Right lobe of liver (tissue), 6 donors: ENCODE data around the gene CNOT6L. TPM values are rescaled to one million over a fixed set of nuclear protein-coding genes. Genes with fewer than 3 reads are reported as not detected.

ENCODE experiments used
- ATAC-seq, 4 donors: fragments of 200-7000 bp; cut with Tn5 transposase; one replicate each; pipeline ENCODE4 v1.9.1; 2020; ENCODE audit warnings: mild to moderate bottlenecking in 4 of 4, moderate library complexity in 4 of 4
- DNase-seq, 3 donors: peaks; one replicate each; pipeline ENCODE4 v3.0.0-alpha.2; 2020
- H3K27ac ChIP-seq, 3 donors: fragments of 200-600 bp; one replicate each; pipeline ENCODE4 v1.8.0; 2022
- H3K27me3 ChIP-seq, 2 donors: fragments of 200-600 bp; one replicate each; pipeline ENCODE4 v1.8.0; 2022
- H3K36me3 ChIP-seq, 4 donors: fragments of 200-600 bp; sonication (generic) in 1 of 4; one replicate each; pipeline versions ENCODE4 v1.5.1 to v1.8.0; 2017 to 2022; ENCODE audit warnings: control low read depth in 1 of 4
- H3K4me1 ChIP-seq, 4 donors: fragments of 200-600 bp; sonication (generic) in 1 of 4; one replicate each; pipeline versions ENCODE4 v1.5.1 to v1.8.0; 2017 to 2022; ENCODE audit warnings: control low read depth in 1 of 4
- H3K4me3 ChIP-seq, 3 donors: fragments of 200-600 bp; one replicate each; pipeline ENCODE4 v1.8.0; 2022
- H3K9me3 ChIP-seq, 4 donors: fragments of 200-600 bp; sonication (generic) in 1 of 4; one replicate each; pipeline versions ENCODE4 v1.5.1 to v1.8.0; 2017 to 2022; ENCODE audit warnings: control low read depth in 1 of 4
- POLR2A ChIP-seq: fragments of 450-650 bp; IDR thresholded peaks from one replicate; pipeline ENCODE4 v1.6.1; 2017; ENCODE audit warnings: antibody characterized with exemption, mild to moderate bottlenecking
- WGBS: methylation state at CpG from one replicate; pipeline ENCODE4 v1.1.6; 2018; ENCODE audit warnings: low coverage, low lambda C conversion rate; ENCODE audit not compliant: insufficient coverage; ENCODE audit errors: missing lambda C conversion rate; 5-methylcytosine and 5-hydroxymethylcytosine counted together
- intact Hi-C, 2 donors: fragments of 100-400 bp; cut with DNase I; formaldehyde crosslinking; loops; one replicate each; pipeline versions ENCODE4 v1.11.2 to v1.14.1; 2022
- total RNA-seq, 6 experiments: library from RNA; depleted of rRNA in 2 of 6; stranded (reverse); fragments of >200 nt in 2 of 6; fragmentation: NEBNext Ultra II Directional in 3 of 6; extraction: Animal tissue kit (Norgen Biotek cat#: 25700) in 3 of 6; gene quantifications; one replicate each; pipeline versions ENCODE4 v1.1.0 to v1.2.4, GENCODE V29; 2016 to 2023
- TF ChIP-seq, protein P1 (sequence below), 4 donors: fragments of 200-600 bp in 3 of 4; fragments of 450-650 bp in 1 of 4; IDR thresholded peaks; one replicate each; pipeline versions ENCODE4 v1.5.1 to v1.8.0; 2016 to 2022; ENCODE audit warnings: antibody characterized with exemption in 4 of 4, mild to moderate bottlenecking in 2 of 4
- donor health status: DM: no; HTN: yes; CAD: no.
- donor health status: DM: no; HTN: no; CAD: no.
- donor health status: DM: no; HTN: no; CAD: no.
- donor health status: DM: no; HTN: yes; CAD: no.
- donor health status: DM: no; HTN: yes; CAD: no.

Gene CNOT6L
- total RNA-seq, 6 experiments from 2014 or later: 9.1 to 38.1 (median 25.0) TPM

DNA sequence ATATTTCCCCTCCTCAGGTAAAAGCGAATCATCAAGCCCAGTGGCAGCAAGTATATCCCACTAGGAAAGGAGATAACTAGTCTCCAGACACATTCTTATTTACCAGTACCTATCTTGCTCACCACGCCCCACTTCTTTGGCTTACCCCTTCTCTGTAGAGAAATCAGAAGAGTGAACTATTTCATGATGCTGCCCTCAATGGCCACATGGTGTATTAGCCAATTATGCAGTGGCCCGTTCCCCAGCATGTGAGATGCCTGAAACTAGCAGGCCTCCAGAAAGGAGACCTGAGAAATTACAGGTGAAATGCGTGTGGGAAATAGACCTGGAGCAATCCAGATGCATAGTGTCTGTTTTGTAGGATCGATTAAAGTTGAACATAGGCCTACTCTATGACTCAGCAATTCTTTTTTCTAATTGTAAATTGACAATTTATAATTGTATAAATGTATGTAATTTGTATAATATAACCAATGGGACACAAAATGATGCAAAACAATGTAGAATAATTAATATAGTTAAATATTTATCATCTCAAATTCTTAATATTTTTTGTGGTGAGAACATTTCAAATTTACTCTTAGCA is 126.2 kb downstream of the CNOT6L start:
- Histone ChIP-seq H3K9me3 (no peaks in the 10 kb centered on the region), H3K27ac (no peak overlapping the region), H3K4me1 (peaks cover 0 to 9% (median 3%) of the 10 kb centered on the region in 4 donors), H3K4me3 (no peak overlapping the region), H3K36me3 (no peaks in the 10 kb centered on the region), H3K27me3 (no peaks in the 10 kb centered on the region)
- intact Hi-C loops: no loop called here
- DNase-seq (no peak), ATAC-seq (no peak)
- TF ChIP-seq POLR2A: no peak
- TF ChIP-seq, protein P1, sequence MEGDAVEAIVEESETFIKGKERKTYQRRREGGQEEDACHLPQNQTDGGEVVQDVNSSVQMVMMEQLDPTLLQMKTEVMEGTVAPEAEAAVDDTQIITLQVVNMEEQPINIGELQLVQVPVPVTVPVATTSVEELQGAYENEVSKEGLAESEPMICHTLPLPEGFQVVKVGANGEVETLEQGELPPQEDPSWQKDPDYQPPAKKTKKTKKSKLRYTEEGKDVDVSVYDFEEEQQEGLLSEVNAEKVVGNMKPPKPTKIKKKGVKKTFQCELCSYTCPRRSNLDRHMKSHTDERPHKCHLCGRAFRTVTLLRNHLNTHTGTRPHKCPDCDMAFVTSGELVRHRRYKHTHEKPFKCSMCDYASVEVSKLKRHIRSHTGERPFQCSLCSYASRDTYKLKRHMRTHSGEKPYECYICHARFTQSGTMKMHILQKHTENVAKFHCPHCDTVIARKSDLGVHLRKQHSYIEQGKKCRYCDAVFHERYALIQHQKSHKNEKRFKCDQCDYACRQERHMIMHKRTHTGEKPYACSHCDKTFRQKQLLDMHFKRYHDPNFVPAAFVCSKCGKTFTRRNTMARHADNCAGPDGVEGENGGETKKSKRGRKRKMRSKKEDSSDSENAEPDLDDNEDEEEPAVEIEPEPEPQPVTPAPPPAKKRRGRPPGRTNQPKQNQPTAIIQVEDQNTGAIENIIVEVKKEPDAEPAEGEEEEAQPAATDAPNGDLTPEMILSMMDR (IDR thresholded peaks at IDR 0.05): no peak
- 94% methylated on average over 5 of the region's 5 CpGs for WGBS

DNA sequence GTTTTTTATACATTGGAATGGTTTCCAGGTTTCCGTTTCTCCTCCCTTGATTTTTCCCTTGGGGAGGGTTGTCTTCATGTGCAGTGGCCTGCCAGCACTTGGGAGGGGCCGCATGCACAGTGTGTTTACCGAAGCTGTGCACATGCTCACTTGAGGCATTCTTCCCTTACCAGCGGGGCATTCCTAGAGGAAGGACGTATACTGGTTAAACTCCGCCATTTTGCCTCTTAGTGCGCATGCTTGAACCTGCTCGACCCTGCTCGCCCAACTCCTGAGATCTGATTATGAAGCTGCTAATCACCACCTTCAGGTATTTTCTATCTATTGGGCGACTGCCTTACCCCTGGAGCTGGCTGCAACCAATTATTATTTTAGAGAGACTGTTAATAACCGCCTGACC is 137.4 kb downstream of the CNOT6L start:
- intact Hi-C loops: no loop called here

DNA sequence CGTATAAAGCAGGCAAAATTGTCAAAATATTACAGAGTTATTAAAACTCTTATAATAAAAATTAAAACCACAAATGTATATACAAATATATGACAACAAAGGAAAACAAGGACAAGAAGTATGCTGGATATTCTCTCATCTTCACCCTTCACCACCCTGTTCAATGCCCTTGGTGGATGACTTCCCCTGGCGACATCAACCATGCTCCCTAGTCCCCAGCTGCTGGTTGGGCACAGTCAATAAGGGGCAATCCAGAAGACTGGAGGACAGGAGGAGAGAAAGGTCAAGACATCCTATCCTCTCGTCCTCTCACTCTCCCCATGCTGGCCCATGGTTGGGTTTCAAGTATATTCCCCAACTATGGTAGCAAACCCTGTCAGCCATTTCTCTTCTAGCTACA is 142.3 kb downstream of the CNOT6L start:
- no peak overlapping the region for H3K4me3 ChIP-seq
- H3K9me3 ChIP-seq: no peaks in the 10 kb centered on the region
- no peaks in the 10 kb centered on the region for H3K36me3 ChIP-seq
- no peaks in the 10 kb centered on the region for H3K4me1 ChIP-seq
- 83% methylated on average over 2 of the region's 3 CpGs for WGBS
- ATAC-seq: no peak
- intact Hi-C loops: no loop called here
- no peaks in the 10 kb centered on the region for H3K27me3 ChIP-seq
- no peak for DNase-seq
- no peak for TF ChIP-seq POLR2A
- TF ChIP-seq, protein P1 (IDR thresholded peaks at IDR 0.05): no peak
- no peak overlapping the region for H3K27ac ChIP-seq

More for the DNA sequence above, 137.4 kb downstream of the CNOT6L start:
- Histone ChIP-seq H3K36me3 (no peaks in the 10 kb centered on the region), H3K27ac (no peak overlapping the region), H3K4me3 (no peak overlapping the region), H3K4me1 (no peaks in the 10 kb centered on the region), H3K9me3 (no peaks in the 10 kb centered on the region), H3K27me3 (no peaks in the 10 kb centered on the region)
- 95% methylated on average over 8 of the region's 11 CpGs for whole genome bisulfite sequencing
- ATAC-seq: no peak
- DNase-seq: no peak
- TF ChIP-seq POLR2A: no peak
- TF ChIP-seq, protein P1 (IDR thresholded peaks at IDR 0.05): no peak

DNA sequence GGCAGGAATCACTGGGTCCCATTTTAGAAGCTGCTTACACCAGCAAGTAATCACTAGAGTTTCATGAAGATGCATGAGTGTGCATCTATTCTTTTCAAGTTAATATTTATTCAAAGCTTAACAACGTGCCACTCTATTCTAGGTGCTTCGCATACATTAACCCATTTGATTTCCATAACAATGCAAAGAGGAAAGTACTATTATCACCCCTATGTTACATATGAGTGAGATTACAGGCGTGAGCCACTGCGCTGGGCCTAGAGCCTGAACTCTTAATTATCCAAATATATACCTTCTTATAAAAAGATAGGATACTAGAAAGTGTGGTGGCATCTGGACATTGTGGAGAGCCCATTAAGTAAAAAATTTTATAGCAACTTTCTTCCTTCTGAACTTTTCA is 148.1 kb downstream of the CNOT6L start:
- 89% methylated on average over 4 of the region's 4 CpGs for WGBS
- no peaks in the 10 kb centered on the region for H3K9me3 ChIP-seq
- H3K27ac ChIP-seq: no peak overlapping the region
- no peak overlapping the region for H3K4me3 ChIP-seq
- DNase-seq (no peak), ATAC-seq (no peak)
- H3K36me3 ChIP-seq: no peaks in the 10 kb centered on the region
- intact Hi-C loops: no loop called here
- H3K4me1 ChIP-seq: no peaks in the 10 kb centered on the region
- H3K27me3 ChIP-seq: no peaks in the 10 kb centered on the region
- TF ChIP-seq, protein P1 (IDR thresholded peaks at IDR 0.05): no peak
- TF ChIP-seq POLR2A: no peak
